GDM1 (cell line): ENCODE data around the gene KLHL29.

Experiments
- DNase-seq: peaks from one replicate; lab custom pipeline; 2025; lab: John Stamatoyannopoulos, UW

KLHL29 gene

GRCh38 chr2:23422089-23423061, 37.4 kb downstream of the KLHL29 start:
- DNase-seq, result no peak

- DNase-seq, result no peak
Measured at GRCh38 chr2:23423062-23423872, 38.3 kb downstream of the KLHL29 start.

DNA sequence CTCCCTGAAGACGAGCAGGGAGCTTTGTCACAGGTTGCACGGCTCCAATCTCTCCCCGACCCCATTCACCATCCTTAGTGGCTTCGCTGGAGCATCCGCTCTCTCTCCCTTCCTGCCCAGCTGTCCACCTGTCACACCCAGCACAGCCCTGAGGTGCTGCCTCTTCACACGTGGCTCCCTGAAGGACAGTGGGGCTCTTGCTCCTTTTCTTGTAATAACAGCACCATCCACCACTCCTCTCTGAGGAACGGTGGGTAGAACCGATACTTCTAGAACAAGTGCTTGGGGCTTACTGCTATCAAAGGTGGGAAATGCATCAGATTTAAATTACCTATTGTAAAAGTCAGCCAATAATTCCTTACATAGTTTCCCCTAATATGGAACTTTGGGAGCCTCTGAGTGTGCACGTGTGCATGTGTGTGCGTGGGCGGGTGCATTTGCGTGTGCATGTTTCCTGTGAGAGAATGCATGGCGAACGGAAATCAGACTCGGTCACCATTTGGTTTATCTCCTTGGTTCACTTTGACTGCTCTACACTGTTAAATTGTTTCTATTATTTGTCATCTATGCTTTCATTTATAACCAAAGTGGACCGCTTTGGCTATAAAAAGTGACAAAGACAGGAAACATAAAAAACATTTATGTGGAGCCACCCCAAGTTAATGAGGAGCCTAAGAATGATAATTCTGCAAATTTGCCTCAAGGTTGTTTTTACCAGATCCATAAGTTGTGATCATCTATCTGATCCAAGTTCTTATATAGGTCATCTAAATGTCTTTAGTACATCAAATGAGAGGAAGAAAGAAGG, 39.1 kb downstream of the KLHL29 start:
- no peak for DNase-seq

DNA sequence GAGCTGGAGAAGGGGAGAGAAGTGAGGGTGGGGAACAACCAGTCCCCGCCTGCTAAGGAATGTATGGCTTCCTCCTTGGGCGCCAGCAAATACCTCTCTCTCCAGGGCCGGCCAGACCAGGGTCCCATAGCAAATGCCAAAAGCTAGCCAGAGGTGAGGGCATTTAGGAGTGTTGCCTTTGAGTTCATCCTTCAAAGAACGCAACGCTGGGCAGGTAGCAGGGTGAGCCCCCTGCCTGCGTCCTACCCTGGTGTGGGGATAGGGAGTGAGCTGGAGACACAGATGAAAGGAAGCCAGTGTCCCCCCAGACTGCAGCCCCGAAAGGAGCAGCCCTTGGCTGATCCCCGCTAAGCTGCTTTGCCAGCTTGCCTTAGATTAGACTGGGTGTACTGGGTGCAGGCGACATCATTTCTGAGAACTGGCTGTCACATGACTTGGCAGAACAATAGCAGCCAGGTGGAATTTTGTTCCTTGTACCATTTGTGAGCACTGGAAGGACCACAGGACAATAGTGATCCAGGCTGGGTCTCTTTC, 40.4 kb downstream of the KLHL29 start:
- no peak for DNase-seq

GRCh38 chr2:23425885-23426262, 40.9 kb downstream of the KLHL29 start:
- DNase-seq, result no peak

GRCh38 chr2:23426263-23426905, 41.4 kb downstream of the KLHL29 start:
- DNase-seq, result no peak

DNA sequence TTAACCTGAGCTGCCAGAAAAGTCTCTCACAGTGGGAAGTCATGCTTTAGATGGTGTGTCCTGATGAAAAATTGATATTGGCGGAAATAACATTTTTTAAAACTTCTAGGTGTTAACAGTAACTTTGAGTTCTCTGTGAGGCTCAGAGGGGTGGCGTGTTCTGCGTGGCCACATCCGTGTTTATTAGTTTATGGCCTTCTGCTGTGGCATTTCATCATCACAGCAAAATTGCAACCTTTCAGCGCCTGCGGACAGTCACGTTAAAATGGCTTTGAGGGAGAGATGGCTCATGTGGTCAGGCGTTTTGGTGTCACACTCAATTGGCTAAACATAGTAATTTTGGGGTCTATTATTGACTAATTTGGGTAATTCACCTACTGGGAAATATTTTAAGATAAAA, 42.4 kb downstream of the KLHL29 start:
- no peak for DNase-seq

GRCh38 chr2:23427976-23428375, 43.0 kb downstream of the KLHL29 start:
- no peak for DNase-seq

- DNase-seq, result no peak
Measured at GRCh38 chr2:23429036-23429435, 44.1 kb downstream of the KLHL29 start.

DNA sequence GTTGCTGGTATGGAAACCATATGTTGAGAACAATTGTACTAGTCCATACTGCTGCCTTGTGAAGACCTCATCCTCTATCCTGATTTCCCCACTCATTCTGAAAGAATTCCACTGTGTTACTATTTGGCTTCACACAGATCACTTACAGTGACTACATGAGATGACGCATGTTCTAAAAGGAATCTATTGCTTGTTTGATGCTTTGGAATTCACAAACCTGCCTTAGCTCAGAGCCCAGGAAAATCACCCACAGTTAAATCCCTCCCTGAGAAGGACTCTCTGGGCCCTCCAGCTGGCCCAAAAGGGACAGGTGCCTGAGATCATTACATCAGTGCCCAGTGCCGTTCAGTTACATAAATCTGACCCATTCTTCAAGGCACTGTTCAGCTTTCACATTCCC, 45.3 kb downstream of the KLHL29 start:
- no peak for DNase-seq

DNA sequence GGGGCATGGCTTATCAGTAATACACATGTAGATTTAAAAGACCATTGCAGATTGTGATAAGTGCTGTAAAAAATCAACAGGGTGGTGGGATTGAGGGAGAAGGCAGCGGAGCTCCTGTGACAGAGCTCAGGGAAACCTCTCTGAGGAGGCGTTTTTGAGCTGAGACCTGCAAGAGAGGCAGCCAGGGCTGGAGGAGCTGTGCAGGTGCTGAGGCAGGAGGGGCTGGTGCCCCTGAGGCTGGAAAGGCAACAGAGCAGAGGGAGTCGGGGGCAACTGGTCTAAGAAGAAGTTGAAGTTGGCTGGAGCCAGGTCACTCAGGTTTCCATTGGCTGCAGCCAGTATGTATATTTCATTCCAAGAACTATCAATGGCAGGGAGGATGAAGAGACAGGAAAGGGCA, 47.6 kb downstream of the KLHL29 start:
- no peak for DNase-seq

DNA sequence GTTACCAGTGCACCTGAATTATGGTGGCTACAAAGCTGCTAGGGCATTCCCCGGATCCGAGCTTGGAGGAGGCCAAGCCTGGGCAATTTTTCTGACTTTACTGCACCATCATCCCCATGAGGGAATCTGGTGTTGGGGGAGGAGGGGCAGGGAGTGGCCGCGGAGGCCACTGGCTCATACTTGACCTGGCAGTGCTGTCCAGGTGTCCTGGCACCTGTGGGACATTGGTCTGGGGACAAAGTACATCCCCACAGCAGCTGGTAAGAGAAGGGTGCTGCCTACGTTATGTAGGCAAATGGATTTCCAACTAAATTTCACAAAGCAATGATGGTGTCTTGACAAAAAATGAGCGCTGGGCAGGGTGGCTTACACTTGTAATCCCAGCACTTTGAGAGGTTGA, 48.3 kb downstream of the KLHL29 start:
- DNase-seq, result no peak

DNA sequence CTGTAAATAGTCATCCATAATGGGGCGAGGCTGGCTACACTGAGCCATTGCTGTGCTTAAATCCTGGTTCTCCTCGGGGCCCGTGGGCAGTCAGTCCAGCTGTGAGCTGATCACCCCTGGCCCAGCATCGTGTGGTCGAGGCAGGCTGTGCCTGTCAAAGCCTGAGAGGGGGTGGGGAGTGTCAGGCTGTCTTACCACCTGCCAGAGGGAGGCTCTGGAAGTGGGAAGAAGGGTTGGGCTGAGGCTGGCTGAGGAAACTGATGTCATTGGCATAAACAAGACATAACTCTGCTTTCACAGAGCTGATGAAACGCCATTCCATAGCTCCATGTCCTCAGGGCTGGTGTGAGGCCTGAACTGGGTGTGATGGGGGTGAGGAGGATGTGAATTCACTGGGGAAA, 49.7 kb downstream of the KLHL29 start:
- DNase-seq, result no peak

- no peak for DNase-seq
Measured at GRCh38 chr2:23435250-23436035, 50.5 kb downstream of the KLHL29 start.

DNA sequence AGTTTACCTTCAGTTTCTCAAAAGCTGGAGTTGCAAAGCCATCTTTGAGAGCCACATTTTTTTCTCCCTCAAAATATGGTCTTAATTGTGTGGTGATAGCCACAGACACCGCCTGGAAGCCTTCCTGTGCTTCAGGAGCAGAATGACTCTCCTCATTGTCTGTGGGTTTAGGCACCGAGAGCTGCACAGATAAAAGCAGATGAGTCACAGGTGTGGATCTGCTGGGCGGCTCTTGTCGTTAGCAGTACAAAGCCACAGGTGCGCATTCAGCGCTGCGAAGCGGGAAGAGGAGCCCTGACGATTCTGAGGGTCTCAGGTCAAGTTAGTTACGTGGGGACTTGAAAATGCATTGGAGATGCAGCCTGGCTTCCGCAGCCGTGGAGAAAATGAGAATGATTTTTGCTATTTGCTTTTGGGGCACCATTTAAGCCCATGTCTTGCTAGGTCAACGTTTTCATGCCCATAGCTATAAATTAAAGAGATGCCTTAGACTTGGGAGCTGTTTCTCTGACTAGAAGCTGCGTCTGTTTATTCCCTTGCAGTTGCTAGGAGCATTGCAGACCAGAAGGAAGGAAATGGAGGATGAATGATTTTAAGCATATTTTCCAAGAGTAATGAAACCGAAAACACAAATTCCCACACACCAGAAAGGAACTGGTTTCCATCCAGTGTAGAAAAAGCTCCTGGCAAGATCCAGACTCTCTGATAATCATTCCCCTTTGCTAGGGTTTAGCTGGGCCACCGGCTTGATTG, 51.5 kb downstream of the KLHL29 start:
- DNase-seq, result no peak

DNA sequence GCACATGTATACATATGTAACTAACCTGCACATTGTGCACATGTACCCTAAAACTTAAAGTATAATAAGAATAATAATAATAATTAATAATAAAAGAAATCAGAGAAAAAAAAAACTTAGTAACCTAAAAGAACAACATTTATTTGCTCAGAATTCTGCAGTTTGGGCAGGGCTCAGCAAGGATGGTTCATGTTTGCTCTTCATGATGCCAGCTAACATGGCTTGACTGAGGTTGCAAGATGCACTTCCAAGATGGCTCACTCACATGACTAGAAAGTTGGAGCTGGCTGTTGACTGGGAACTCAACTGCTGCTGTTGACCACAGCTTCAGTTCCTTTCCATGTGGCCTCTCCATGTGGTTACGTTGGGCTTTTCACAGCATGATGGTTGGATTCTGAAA, 56.4 kb downstream of the KLHL29 start:
- no peak for DNase-seq

GRCh38 chr2:23445450-23445868, 60.5 kb downstream of the KLHL29 start:
- DNase-seq, result no peak

DNA sequence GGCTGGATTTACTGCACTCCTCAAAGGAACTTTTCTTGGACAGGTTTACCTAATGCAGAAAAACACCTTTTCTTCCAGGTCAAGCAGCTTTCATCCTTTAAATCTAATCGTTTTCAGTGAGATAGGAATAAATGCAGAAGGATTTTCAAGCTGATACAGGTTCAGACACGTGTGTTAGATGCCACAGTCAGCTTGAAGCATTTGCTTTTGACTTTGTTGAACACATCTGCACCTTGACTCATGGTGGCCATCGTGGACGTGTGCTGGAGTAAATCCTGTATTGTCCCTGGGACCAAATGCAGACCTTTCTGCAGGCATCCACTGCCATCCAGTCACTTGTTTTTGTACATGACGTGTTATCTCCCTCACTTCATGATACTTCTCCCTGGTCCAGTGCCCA, 61.9 kb downstream of the KLHL29 start:
- DNase-seq, result no peak

GRCh38 chr2:23447405-23447804, 62.4 kb downstream of the KLHL29 start:
- no peak for DNase-seq

GRCh38 chr2:23448906-23449305, 63.9 kb downstream of the KLHL29 start:
- no peak for DNase-seq
